Body of pancreas (tissue), 4 donors: ENCODE data around the gene BFAR.

Source experiments
- CTCF ChIP-seq, 7 experiments: fragments of 450-650 bp in 4 of 7; fragments of 200-600 bp in 3 of 7; sonication (generic) in 3 of 7; IDR thresholded peaks; one replicate each; pipeline ENCODE4 v1.5.1; 2016 to 2019; ENCODE audit warnings: antibody characterized with exemption in 7 of 7
- POLR2A ChIP-seq, 3 donors: fragments of 450-650 bp; IDR thresholded peaks; one replicate each; pipeline ENCODE4 v1.6.1; 2016; ENCODE audit warnings: antibody characterized with exemption in 3 of 3, mild to moderate bottlenecking in 2 of 3

GRCh38 chr16:14613991-14614390 is 18.8 kb upstream of the BFAR start:
- TF ChIP-seq CTCF (IDR thresholded peaks at IDR 0.05) (no peak), POLR2A (IDR thresholded peaks at IDR 0.05) (no peak)
